K562 treated with DMSO at 1 percent for 12 hours (cell line): ENCODE measurements around the gene RASIP1. TPM values are rescaled to one million over a fixed set of nuclear protein-coding genes. Genes with fewer than 3 reads are reported as not detected.

Source experiments
- total RNA-seq: library from RNA; unstranded; fragments of 300-600 nt; gene quantifications from 2 replicates; pipeline ENCODE4 v1.2.3, GENCODE V29; 2022; ENCODE audit not compliant: insufficient read depth

RASIP1 gene, protein sequence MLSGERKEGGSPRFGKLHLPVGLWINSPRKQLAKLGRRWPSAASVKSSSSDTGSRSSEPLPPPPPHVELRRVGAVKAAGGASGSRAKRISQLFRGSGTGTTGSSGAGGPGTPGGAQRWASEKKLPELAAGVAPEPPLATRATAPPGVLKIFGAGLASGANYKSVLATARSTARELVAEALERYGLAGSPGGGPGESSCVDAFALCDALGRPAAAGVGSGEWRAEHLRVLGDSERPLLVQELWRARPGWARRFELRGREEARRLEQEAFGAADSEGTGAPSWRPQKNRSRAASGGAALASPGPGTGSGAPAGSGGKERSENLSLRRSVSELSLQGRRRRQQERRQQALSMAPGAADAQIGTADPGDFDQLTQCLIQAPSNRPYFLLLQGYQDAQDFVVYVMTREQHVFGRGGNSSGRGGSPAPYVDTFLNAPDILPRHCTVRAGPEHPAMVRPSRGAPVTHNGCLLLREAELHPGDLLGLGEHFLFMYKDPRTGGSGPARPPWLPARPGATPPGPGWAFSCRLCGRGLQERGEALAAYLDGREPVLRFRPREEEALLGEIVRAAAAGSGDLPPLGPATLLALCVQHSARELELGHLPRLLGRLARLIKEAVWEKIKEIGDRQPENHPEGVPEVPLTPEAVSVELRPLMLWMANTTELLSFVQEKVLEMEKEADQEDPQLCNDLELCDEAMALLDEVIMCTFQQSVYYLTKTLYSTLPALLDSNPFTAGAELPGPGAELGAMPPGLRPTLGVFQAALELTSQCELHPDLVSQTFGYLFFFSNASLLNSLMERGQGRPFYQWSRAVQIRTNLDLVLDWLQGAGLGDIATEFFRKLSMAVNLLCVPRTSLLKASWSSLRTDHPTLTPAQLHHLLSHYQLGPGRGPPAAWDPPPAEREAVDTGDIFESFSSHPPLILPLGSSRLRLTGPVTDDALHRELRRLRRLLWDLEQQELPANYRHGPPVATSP
- total RNA-seq: 8.6 and 9.0 TPM in 2 replicates

GRCh38 chr19:48740164-48740972, at the start of gene RASIP1:
RASIP1 (minus strand) TSS chr19:48740610; CDS start chr19:48740282, 328 bp downstream.

GRCh38 chr19:48755084-48755641, 14.8 kb upstream of the RASIP1 start, which contains the start of gene FGF21:
FGF21 (plus strand) TSS chr19:48755524; CDS start chr19:48756237, 713 bp downstream.

DNA sequence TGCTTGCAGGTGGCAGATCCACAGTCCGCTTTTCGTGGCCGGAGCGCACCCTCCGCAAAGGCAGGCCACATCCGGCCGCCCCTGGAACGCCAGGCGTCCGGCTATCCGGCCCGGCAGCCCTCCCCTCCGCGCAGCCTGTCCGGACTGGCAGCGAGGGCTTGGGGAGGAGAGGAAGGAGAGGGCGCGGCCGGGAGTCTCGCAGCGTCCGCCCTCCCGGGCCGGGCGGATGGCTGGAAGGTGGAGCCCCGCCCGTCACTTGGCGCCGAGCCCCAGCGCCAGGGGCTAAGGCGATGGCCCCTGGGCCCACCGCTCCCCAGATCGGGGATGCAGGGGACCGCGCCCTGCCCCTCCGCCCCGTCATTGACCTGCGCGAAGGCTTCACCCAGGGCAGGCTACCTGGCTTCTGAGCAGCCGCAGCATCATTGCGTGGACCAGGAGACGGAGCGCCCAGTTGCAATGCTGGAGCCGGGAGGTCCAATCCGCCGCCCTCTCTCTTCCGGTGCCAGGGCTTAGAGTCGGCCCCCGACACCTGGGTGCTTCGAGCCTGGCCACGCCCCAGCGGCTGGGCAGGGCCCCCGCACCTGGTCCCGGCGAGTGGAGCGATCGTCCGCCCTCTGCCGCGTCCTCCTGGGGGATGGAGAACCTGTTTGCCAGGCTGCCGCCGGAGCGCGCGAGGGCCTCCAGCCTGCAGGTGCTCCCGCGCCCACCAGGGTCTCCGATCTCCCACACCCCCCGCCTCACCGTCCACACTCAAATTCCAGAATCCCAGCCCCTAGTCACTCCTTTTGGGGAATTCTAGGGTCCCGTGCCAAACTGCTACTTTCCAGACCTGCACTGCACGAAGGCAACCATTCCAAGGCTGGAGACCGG, 12.3 kb upstream of the RASIP1 start, which contains the start of gene FUT1:
Gene FUT1, minus strand, starts transcription at position 146 of the 870 bp plus-strand sequence. CDS start 1,360 bp downstream, outside the sequence.

GRCh38 chr19:48746738-48747575, 6.5 kb upstream of the RASIP1 start, which contains the start of gene IZUMO1:
IZUMO1 (minus strand) TSS chr19:48746909; CDS start chr19:48745859, 1,050 bp downstream.

DNA sequence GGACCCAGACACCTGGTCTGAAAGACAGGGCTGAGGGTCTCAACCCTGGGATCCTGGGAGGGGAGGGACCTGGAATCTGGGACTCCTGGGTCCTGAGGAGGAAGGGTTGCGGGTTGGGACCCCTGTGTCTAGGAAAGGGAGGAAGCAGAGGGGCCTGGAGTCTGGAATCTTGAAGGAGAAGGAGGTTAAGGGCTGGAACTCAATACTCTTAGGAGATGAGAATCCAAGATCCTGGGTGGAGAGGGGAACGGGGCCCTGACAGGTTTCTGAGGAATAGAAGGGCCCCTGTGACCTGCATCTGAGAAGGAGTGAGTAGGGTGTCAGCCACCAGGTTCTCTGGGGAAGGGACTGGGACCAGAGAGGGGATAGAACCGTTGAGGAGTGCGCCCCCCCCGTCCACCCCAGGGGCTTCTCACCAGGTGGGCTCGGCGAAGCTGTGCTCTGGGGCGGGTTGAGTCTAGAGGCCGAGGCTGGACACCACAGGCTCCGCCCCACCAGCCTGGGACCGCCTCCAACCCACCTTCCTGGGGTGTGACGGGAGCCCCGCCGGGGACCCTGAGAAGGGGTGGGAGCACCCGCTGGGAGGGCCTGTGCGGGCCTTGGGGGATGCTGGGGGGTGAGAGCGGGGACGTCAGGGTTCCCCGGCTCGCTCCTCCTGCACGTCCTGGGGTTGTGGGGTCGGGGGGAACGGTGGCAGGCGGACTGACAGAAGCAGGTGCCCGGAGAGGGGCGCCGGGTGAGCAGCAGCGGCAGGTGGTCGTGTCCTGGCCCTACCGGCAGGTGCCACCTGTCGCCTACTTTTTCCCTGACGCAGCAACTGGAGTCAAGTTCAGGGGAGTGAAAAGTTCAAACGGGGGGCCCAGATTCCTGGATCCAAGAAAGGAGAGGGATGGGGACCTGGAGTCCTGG, 20.9 kb downstream of the RASIP1 start, which contains the start of gene MAMSTR:
Gene MAMSTR, minus strand, starts transcription at position 463 of the 909 bp plus-strand sequence. CDS start 694 bp downstream, outside the sequence.

DNA sequence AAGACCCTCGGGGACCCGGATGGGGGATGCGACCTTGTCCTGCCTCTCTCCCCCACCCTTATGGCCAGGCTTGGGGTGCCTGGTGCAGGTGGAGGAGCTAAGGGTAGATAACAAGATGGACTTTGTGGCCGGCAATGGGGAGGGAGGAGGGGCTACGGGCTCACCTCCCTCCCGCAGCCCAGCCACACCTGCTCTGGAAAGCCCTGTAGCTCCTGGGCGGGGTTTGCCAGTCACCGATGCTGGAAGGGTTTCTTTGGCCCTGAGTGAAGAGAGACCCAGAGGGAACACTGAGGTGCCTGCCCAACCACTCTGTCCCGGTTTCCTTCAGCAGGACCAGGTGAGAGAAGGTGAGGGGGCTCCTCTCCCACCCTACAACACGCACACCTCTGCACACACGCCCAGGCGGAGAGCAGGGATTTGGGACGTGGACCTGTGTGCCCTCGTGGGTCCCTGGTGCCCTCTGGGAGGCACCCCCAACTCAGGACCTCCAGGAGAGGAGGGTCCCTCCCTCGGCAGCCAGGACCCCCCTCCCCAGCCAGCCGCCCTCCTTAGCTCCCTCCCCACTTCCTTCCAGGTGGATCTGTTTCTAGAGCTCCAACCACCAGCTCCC, 44.6 kb downstream of the RASIP1 start, which contains the start of gene FUT2:
Gene FUT2, plus strand, starts transcription at position 229 of the 610 bp plus-strand sequence. CDS start 6,986 bp downstream, outside the sequence.

GRCh38 chr19:48672994-48673393, 67.4 kb downstream of the RASIP1 start, which contains the start of gene NTN5:
NTN5 (minus strand) TSS chr19:48673017; CDS start chr19:48670986, 2,031 bp downstream.

Other genes with a start within 250 kb of the RASIP1 start
- 8.5 and 9.9 TPM in 2 replicates for gene LMTK3, start 228.8 kb downstream of the RASIP1 start, total RNA-seq
- gene SULT2B1, start 188.4 kb downstream of the RASIP1 start, total RNA-seq: 1.0 and 2.0 TPM in 2 replicates
- not detected in 2 replicates for gene SPACA4, start 133.9 kb downstream of the RASIP1 start, total RNA-seq
- gene FAM83E, start 125.5 kb downstream of the RASIP1 start, total RNA-seq: 1.2 TPM in 1 of 2 replicates, not detected in the other
- 5,080 and 6,810 TPM in 2 replicates for gene RPL18, start 121.4 kb downstream of the RASIP1 start, total RNA-seq
- 7.6 and 8.2 TPM in 2 replicates for gene SPHK2, start 121.1 kb downstream of the RASIP1 start, total RNA-seq
- 17.4 and 19.1 TPM in 2 replicates for gene DBP, start 103.2 kb downstream of the RASIP1 start, total RNA-seq
- gene CA11, start 94.4 kb downstream of the RASIP1 start, total RNA-seq: 14.8 and 24.9 TPM in 2 replicates
- 0.96 and 0.98 TPM in 2 replicates for gene NTN5, start 67.6 kb downstream of the RASIP1 start, total RNA-seq
- gene FUT2, start 44.6 kb downstream of the RASIP1 start, total RNA-seq: 0.23 TPM in 1 of 2 replicates, not detected in the other
- 0.63 and 0.79 TPM in 2 replicates for gene MAMSTR, start 20.9 kb downstream of the RASIP1 start, total RNA-seq
- 0.42 and 0.94 TPM in 2 replicates for gene IZUMO1, start 6.3 kb upstream of the RASIP1 start, total RNA-seq
- 3.7 and 11.7 TPM in 2 replicates for gene FUT1, start 12.0 kb upstream of the RASIP1 start, total RNA-seq
- not detected in 2 replicates for gene FGF21, start 14.9 kb upstream of the RASIP1 start, total RNA-seq
- gene BCAT2, start 70.4 kb upstream of the RASIP1 start, total RNA-seq: 67.2 and 83.7 TPM in 2 replicates
- gene HSD17B14, start 95.9 kb upstream of the RASIP1 start, total RNA-seq: 0.88 and 0.99 TPM in 2 replicates
- 29.6 and 35.9 TPM in 2 replicates for gene PLEKHA4, start 128.0 kb upstream of the RASIP1 start, total RNA-seq
- gene PPP1R15A, start 131.8 kb upstream of the RASIP1 start, total RNA-seq: 73.5 and 96.0 TPM in 2 replicates
- gene TULP2, start 158.1 kb upstream of the RASIP1 start, total RNA-seq: 0.88 and 1.4 TPM in 2 replicates
- gene NUCB1, start 159.7 kb upstream of the RASIP1 start, total RNA-seq: 224 and 349 TPM in 2 replicates
- gene DHDH, start 193.1 kb upstream of the RASIP1 start, total RNA-seq: 2.6 and 3.0 TPM in 2 replicates
- 81.3 and 96.0 TPM in 2 replicates for gene BAX, start 214.3 kb upstream of the RASIP1 start, total RNA-seq
- 6,477 and 6,803 TPM in 2 replicates for gene FTL, start 224.7 kb upstream of the RASIP1 start, total RNA-seq